ENCODE measurements around the gene MBD3L4.
"Not testable (repeated sequence)": the region's sequence is repeated elsewhere in the genome, so short reads cannot be mapped to it uniquely, and the experiment has no call there.

Gene MBD3L4

GRCh38 chr19:7040079-7040478, at the start of gene MBD3L4:
Gene MBD3L4, minus strand, starts transcription at chr19:7040179. Its CDS starts 35 bp downstream, at chr19:7040144.
- not testable (repeated sequence) for DNase-seq

- DNase-seq, result no peak
Observed at GRCh38 chr19:7088999-7089398, 49.0 kb upstream of the MBD3L4 start.

- no peak for DNase-seq
Observed at GRCh38 chr19:7083076-7083956, 43.3 kb upstream of the MBD3L4 start.

- DNase-seq, result no peak
Observed at GRCh38 chr19:7078008-7078407, 38.0 kb upstream of the MBD3L4 start.

DNA sequence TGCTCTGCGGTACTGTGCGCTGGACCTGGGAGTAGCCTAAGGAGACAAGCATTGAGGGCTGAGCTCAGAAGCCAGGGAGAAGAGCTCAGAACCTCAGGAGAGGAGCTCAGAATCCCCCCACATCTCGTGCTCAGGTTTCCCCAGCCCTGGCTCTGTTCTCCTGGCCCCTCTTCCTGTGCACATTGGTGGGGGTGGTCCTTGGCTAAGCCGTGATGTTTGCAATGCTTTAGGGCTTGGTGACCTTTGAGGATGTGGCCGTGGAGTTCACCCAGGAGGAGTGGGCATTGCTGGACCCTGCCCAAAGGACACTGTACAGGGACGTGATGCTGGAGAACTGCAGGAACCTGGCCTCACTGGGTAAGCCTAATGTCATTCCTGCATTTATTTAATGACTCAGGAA, 36.2 kb upstream of the MBD3L4 start:
- DNase-seq, result no peak

DNA sequence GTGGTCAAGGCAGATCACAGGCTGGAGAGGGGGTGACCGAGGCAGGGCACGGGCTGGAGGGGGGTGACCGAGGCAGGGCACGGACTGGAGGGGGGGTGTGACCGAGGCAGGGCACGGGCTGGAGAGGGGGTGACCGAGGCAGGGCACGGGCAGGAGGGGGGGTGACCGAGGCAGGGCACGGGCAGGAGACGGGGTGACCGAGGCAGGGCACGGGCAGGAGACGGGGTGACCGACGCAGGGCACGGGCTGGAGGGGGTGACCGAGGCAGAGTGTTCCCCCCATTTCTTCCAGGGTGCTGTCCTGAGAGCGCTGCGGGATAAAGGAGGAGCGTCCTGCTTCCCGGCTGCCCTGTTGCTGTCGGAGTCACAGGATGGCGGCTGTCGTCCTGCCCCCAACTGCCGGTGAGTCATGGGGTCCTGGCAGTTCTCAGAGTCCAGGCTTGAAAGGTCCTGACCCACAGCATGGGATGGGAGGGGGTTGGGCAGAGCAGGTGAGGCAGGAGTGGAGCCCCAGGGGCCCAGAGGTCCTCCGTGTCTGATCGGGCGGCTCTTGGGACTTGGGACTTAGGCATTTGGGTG, 34.8 kb upstream of the MBD3L4 start:
- no peak for DNase-seq

GRCh38 chr19:7072541-7072940, 32.6 kb upstream of the MBD3L4 start:
- no peak for DNase-seq

DNA sequence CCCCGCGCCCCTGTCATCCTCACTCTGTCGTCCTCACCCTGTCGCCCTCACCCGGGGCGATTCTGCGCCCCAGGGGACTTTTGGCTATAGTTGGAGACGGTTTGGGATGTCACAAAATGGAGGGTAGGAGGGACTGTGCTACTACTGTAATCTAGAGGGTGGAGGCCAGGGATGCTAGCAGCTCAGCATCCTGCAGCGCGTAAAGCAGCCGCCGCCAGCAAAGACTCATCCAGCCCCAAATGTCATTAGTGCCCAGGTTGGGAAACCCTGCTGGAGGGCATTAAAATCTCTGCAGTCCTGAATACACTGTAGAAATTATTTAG, 29.9 kb upstream of the MBD3L4 start:
- no peak for DNase-seq

DNA sequence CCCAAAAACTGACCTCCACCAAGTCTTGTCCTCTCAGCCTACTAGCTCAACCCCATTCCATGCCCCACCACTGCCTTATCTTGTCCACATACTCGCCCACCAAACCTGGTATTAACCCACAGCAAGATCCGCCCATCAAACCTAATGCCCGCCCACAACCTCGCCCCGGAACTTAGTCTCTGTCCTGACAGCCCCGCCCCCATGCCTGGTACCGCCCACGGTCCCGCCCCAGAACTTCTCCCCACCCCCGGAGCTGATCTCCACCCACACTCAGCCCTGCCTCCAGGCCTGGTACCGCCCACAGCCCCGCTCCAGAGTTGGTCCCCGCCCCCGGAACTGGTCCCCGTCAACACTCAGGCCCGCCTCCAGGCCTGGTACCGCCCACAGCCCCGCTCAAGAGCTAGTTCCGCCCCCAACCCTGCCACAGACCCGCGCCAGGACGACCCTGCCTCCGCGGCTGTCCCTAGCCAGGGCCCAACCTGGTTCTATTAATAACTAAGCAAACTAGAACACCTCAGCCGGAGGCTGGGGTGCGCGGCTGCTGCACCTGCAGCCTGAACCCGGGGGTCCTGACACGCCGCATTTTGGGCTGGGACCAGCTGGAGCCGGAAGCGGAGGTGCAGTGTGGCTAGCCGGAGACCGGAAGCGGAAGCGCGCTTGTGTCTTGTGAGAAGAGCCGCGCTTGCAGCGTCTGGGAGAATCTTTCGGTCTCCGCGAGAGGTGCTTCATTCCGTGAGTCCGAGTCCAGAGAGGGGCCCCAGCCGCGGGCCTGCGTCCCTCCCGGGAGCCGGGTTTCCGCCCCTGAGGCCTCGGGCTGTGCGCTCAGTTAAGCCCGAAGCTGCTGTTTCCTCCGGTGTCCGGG, 29.3 kb upstream of the MBD3L4 start, which contains the start of gene ZNF557:
ZNF557 (plus strand) TSS at position 662 of the 862 bp plus-strand sequence. CDS start 5,372 bp downstream, outside the sequence.
- DNase-seq, result peak; percentile 99

GRCh38 chr19:7068599-7068998, 28.6 kb upstream of the MBD3L4 start:
- no peak for DNase-seq

GRCh38 chr19:7067716-7068115, 27.7 kb upstream of the MBD3L4 start:
- DNase-seq, result no peak

- DNase-seq, result not testable (repeated sequence)
Observed at GRCh38 chr19:7067122-7067521, 27.1 kb upstream of the MBD3L4 start.

DNA sequence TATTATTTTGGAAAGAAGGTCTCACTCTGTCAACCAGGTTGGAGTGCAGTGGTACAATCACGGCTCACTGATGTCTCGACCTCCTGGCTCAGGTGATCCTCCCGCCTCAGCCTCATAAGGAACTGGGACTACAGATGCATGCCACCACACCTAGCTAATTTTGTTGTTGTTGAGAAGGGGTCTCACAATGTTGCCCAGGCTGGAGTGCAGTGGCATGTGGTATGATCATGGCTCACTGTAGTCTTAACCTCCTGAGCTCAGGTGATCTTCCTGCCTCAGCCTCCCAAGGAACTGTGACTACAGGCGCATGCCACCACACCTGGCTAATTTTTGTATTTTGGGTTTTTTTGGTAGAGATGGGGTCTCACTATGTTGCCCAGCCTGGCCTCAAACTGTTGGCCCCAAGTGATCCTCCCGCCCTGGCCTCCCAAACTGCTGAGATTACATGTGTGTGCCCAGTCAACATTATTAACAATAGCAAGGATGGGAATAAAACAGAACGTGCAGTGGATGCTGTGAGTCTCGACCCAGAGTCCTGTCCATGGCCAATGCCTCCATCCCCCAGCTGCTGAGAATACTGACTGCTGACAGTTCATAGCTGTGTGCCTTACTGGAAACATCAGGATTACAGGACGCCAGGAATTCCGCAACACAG, 23.9 kb upstream of the MBD3L4 start:
- DNase-seq, result no peak

- DNase-seq, result no peak
Observed at GRCh38 chr19:7063339-7063738, 23.4 kb upstream of the MBD3L4 start.

GRCh38 chr19:7059977-7060376, 20.0 kb upstream of the MBD3L4 start:
- not testable (repeated sequence) for DNase-seq

GRCh38 chr19:7058576-7058975, 18.6 kb upstream of the MBD3L4 start, which contains the start of gene MBD3L3:
Gene MBD3L3, minus strand, starts transcription at chr19:7058676. Its CDS starts 71 bp downstream, at chr19:7058605.
- not testable (repeated sequence) for DNase-seq

DNA sequence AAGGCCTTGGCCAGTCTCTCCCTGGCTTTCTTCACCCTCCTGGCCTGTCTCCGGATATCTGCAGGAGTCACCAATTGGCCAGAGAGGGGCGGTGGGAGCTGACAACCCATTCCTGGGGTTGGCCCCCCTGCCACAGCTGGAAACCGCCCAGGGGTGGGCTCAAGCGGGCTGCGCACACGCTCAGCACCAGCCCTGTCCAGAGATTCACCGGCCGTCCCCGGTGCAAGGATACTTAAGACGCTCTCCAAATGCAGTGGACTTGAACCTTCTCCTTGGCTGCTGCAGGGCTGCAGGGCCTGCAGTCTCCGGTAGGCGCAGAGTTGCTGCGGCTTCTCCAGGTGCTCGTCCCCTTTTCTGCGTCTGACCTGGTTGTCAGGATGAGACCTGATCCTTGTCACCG, 16.4 kb upstream of the MBD3L4 start:
- DNase-seq, result not testable (repeated sequence)

DNA sequence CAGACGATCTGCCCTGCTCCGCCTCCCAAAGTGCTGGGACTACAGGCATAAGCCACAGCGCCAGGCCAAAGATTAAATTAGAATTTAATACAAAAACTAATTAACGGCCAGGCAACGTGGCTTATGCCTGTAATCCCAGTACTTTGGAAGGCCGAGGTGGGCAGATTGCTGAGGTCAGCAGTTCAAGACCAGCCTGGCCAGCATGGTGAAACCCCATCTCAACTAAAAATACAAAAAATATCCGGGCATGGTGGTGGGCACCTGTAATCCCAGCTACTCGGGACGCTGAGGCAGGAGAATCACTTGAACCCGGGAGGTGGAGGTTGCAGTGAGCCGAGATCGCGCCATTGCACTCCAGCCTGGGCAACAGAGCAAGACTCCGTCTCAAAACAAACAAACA, 15.7 kb upstream of the MBD3L4 start:
- not testable (repeated sequence) for DNase-seq

GRCh38 chr19:7054635-7055368, 14.8 kb upstream of the MBD3L4 start:
- not testable (repeated sequence) for DNase-seq

DNA sequence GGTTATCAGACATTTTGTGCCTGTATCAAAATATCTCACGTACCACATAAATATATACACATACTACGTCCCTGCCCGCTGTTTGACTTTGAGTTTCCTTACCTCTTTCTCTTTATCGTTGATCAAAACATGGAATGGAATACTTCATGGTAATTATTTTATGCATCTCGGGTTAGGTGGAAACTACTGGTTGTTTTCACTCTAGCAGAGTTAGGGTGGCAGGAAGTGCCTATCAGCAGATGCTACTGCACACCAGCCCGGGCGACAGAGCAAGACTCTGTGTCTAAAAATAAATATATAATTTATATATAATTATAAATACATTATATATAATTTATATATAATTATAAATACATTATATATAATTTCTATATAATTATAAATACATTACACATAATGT, 12.9 kb upstream of the MBD3L4 start:
- DNase-seq, result not testable (repeated sequence)

DNA sequence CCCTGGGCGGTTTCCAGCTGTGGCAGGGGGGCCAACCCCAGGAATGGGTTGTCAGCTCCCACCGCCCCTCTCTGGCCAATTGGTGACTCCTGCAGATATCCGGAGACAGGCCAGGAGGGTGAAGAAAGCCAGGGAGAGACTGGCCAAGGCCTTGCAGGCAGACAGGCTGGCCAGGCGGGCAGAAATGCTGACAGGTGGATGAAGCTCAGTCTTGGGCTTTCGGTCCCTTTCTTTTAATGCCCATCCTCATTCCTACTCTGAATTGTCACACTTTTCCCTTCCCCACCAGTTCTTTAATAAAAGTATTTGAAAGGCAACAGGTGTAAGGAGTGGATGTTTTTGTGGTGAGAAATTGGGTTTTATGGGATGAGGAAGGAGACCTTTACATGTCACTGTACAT, 11.4 kb upstream of the MBD3L4 start:
- DNase-seq, result not testable (repeated sequence)

DNA sequence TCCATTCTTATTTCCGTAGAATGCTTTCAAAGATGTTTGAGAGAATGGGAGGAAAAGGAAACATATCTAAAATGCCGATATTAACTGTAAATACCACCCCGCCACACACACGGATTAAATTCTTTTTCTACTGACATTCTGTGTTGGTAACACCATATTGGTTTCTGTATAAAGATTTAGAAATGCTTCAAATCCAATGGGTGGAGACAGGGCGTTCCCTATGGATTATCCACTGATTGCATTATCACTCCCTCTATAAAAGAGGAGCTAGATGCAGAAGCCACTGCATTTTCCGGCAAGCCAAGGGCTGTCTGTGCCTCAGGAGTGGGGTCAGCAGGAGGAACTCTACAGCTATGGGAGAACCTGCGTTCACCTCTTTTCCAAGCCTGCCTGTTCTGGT, 9.0 kb upstream of the MBD3L4 start, which contains the start of gene MBD3L2:
MBD3L2 (plus strand) TSS at position 301 of the 400 bp plus-strand sequence; CDS start at position 354, 53 bp downstream.
- not testable (repeated sequence) for DNase-seq

All from activated CD4-positive, alpha-beta T cell treated with anti-CD3 and anti-CD28 coated beads, Interleukin-2, amount 50 U/mL, for 1 hour (primary cell).